GM19397 (cell line): ENCODE results near the gene UGP2.
"Not testable (repeated sequence)": the region's sequence is repeated elsewhere in the genome, so short reads cannot be mapped to it uniquely, and the experiment has no call there.

ENCODE experiments used
- ATAC-seq: cut with Tn5 transposase; IDR thresholded peaks from one replicate; pipeline ENCODE4 v1.9.1; 2021; ENCODE audit warnings: mild to moderate bottlenecking, moderate library complexity; ENCODE audit not compliant: unreplicated experiment

The UGP2 gene

GRCh38 chr2:63891488-63892030, 49.9 kb downstream of the UGP2 start:
- no peak for ATAC-seq

GRCh38 chr2:63893163-63893562, 51.5 kb downstream of the UGP2 start:
- no peak for ATAC-seq

- no peak for ATAC-seq
Observed at GRCh38 chr2:63894167-63894566, 52.5 kb downstream of the UGP2 start.

- no peak for ATAC-seq
Observed at GRCh38 chr2:63898839-63899238, 57.1 kb downstream of the UGP2 start.

- ATAC-seq = no peak
Observed at GRCh38 chr2:63899639-63900038, 57.9 kb downstream of the UGP2 start.

- no peak for ATAC-seq
Observed at GRCh38 chr2:63902149-63902548, 60.5 kb downstream of the UGP2 start.

- no peak for ATAC-seq
Observed at GRCh38 chr2:63903003-63903402, 61.3 kb downstream of the UGP2 start.

GRCh38 chr2:63914311-63914710, 72.6 kb downstream of the UGP2 start:
- ATAC-seq = no peak

GRCh38 chr2:63926815-63927214, 85.1 kb downstream of the UGP2 start:
- no peak for ATAC-seq

GRCh38 chr2:63932104-63932503, 90.4 kb downstream of the UGP2 start:
- ATAC-seq = not testable (repeated sequence)
